ENCODE results near the gene CYP2J2. TPM values are rescaled to one million over a fixed set of nuclear protein-coding genes. Genes with fewer than 3 reads are reported as not detected.
"Not testable (repeated sequence)": the region's sequence is repeated elsewhere in the genome, so short reads cannot be mapped to it uniquely, and the experiment has no call there.

The CYP2J2 gene
- total RNA-seq, 4 donors from 2014 or later, result 5.5 to 19.6 (median 6.6) TPM

DNA sequence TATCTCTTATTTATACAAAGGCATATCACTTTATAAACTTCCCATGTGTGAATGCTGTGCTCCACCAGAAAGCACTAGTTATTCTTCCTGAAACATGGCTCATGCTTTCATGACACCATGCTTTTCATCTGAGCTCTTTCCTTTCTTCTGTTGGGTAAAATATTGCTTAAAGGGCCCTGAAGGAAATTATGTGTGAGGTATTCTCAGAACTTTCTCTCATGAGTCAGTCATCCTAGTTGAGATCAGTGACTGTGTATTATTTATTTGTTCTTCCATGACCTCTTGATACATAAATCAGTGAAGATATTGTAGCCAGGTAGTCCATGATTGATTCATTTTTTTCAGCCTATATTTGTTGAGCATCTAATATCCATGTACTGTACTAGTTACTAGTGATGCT, 54.8 kb downstream of the CYP2J2 start:
- H3K4me3 ChIP-seq, result no peak overlapping the region
- H3K27ac ChIP-seq, result no peak overlapping the region
- no peaks in the 10 kb centered on the region for H3K27me3 ChIP-seq
- peaks cover 0 to 4% (median 0%) of the 10 kb centered on the region in 3 donors for H3K9me3 ChIP-seq
- intact Hi-C loops (cut with DNase I), result no loop called here
- no peak for DNase-seq
- no peaks in the 10 kb centered on the region for H3K4me1 ChIP-seq
- no peak for TF ChIP-seq POLR2A (IDR thresholded peaks at IDR 0.05)
- TF ChIP-seq, protein P1, sequence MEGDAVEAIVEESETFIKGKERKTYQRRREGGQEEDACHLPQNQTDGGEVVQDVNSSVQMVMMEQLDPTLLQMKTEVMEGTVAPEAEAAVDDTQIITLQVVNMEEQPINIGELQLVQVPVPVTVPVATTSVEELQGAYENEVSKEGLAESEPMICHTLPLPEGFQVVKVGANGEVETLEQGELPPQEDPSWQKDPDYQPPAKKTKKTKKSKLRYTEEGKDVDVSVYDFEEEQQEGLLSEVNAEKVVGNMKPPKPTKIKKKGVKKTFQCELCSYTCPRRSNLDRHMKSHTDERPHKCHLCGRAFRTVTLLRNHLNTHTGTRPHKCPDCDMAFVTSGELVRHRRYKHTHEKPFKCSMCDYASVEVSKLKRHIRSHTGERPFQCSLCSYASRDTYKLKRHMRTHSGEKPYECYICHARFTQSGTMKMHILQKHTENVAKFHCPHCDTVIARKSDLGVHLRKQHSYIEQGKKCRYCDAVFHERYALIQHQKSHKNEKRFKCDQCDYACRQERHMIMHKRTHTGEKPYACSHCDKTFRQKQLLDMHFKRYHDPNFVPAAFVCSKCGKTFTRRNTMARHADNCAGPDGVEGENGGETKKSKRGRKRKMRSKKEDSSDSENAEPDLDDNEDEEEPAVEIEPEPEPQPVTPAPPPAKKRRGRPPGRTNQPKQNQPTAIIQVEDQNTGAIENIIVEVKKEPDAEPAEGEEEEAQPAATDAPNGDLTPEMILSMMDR (IDR thresholded peaks at IDR 0.05), result no peak
- peaks cover 0 to 82% (median 0%) of the 10 kb centered on the region in 3 donors for H3K36me3 ChIP-seq

DNA sequence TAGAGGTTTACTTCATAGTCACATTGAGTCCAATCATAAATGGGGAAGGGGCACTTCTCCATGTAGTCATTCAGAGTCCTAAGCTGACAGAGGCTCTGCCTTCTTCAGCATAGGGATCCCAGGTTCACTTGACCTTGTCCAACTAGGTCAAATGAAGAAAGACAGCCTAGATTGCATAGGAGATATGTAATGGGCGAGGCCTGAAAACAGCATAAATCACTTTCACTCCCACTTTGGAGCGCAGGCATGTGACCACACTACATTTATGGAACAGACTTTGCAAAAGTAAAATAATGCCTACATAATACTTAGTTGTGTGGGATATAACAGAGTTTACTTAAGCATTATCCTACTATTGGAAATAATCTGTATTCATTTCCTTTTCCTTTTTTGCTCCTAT, 60.1 kb downstream of the CYP2J2 start:
- H3K4me3 ChIP-seq, result no peak overlapping the region
- no peak for TF ChIP-seq POLR2A (IDR thresholded peaks at IDR 0.05)
- TF ChIP-seq, protein P1 (IDR thresholded peaks at IDR 0.05), result no peak
- 95 to 96% methylated on average over 2 of the region's 2 CpGs for WGBS, 2 donors
- H3K4me1 ChIP-seq, result no peaks in the 10 kb centered on the region
- intact Hi-C loops (cut with DNase I), result no loop called here
- H3K27ac ChIP-seq, result no peak overlapping the region
- peaks cover 0 to 85% (median 0%) of the 10 kb centered on the region in 3 donors for H3K36me3 ChIP-seq
- DNase-seq, result no peak
- H3K9me3 ChIP-seq, result no peaks in the 10 kb centered on the region
- no peaks in the 10 kb centered on the region for H3K27me3 ChIP-seq

DNA sequence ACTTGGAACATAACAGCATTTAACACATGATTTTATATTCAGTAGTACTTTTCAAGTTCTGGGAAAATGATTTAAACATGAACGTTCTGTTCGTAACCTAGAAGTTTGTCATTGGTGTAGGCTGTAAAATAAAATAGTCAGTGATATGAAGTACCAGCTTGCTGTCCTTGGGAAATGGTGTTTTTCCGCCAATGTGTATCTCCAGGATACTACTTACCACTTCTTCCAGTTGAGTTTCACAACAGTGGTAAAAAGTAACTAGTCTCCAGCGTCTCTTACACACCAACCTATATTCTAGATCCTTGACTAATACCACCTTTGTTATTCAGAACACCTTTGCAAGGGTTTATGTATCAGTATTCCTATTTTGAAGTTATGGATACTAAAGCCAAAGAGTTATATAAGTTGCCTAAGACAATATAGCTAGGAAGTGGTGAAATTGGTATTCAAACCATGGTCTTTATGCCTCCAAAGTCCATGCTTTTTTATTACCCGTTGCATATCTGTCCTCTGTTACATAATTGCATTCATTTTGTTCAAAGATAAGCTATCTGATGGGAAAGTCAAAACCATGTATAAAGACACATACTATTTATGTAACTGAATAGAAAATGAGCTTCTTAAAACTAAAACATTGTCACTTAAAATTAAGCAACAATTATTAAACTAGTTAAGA, 68.8 kb downstream of the CYP2J2 start:
- 78 to 80% methylated on average over 5 of the region's 5 CpGs for WGBS, 2 donors

DNA sequence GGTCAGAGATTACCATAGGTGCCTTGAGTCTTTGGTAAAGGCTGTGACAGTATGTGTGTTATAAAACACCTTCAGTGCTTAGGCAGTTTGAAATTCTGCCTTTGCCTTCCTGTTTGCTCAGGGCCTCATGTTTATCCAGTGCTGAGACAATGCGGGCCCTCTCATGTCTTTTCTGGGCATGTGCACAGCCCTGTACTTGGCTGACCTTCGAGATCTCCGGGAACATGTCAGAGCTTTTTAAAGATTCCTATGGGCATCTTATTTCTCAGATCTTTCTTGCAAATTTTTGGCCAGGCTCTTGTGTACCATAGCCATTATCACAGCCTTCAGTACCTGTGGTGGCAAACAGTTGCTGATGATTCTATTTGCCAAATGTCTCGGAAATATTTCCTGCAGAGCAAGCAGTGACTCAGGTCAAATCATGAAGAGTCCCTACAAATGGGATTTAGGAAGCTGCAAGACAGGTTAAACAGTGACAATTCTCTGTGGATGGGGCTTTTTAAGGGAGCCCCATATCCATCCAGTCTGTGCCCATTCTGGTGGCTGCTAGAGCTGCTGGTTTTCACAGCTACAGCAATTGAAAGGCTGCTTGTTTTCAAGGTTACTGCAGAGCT, 69.7 kb downstream of the CYP2J2 start:
- no peaks in the 10 kb centered on the region for H3K27me3 ChIP-seq
- H3K27ac ChIP-seq, result peak overlapping the region; percentile 55 to 82 (median 76)
- 38 to 51% methylated on average over 4 of the region's 4 CpGs for WGBS, 2 donors
- DNase-seq, result no peak
- peaks cover 0 to 26% (median 10%) of the 10 kb centered on the region in 3 donors for H3K4me1 ChIP-seq
- peaks cover 0 to 49% (median 0%) of the 10 kb centered on the region in 3 donors for H3K36me3 ChIP-seq
- TF ChIP-seq, protein P1 (IDR thresholded peaks at IDR 0.05), result no peak
- no peak for TF ChIP-seq POLR2A (IDR thresholded peaks at IDR 0.05)
- no peak overlapping the region for H3K4me3 ChIP-seq
- intact Hi-C loops (cut with DNase I), result no loop called here
- no peaks in the 10 kb centered on the region for H3K9me3 ChIP-seq

More for the DNA sequence above, 68.8 kb downstream of the CYP2J2 start:
- DNase-seq, result no peak
- intact Hi-C loops (cut with DNase I), result no loop called here
- H3K9me3 ChIP-seq, result no peaks in the 10 kb centered on the region
- peaks cover 0 to 26% (median 10%) of the 10 kb centered on the region in 3 donors for H3K4me1 ChIP-seq
- TF ChIP-seq POLR2A (IDR thresholded peaks at IDR 0.05), result no peak
- TF ChIP-seq, protein P1 (IDR thresholded peaks at IDR 0.05), result no peak
- peaks cover 0 to 59% (median 0%) of the 10 kb centered on the region in 3 donors for H3K36me3 ChIP-seq
- peak overlapping the region in 3 of 4 donors; percentile 75 to 82 (median 76) for H3K27ac ChIP-seq
- H3K27me3 ChIP-seq, result no peaks in the 10 kb centered on the region
- no peak overlapping the region for H3K4me3 ChIP-seq

DNA sequence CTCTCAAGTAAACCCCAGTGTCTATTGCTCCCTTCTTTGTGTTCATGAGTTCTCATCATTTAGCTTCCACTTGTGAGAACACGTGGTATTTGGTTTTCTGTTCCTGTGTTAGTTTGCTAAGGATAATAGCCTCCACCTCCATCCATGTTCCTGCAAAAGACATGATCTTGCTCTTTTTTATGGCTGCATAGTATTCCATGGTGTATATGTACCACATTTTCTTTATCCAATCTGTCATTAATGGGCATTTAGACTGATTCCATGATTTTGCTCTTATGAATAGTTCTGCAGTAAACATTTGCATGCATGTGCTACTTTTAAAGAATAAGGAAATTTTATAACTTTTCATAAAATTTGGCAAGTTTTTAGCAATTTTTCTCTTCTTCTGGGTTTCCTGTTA, 71.3 kb downstream of the CYP2J2 start:
- WGBS, 2 donors, result 85 to 90% methylated on average over 1 of the region's 1 CpG
- H3K9me3 ChIP-seq; H3K4me3 ChIP-seq; intact Hi-C loops (cut with DNase I); H3K27me3 ChIP-seq; DNase-seq; H3K27ac ChIP-seq: not testable (repeated sequence)
- peaks cover 0 to 26% (median 10%) of the 10 kb centered on the region in 3 donors for H3K4me1 ChIP-seq
- H3K36me3 ChIP-seq, result peaks cover 0 to 40% (median 0%) of the 10 kb centered on the region in 3 donors
